Measurements from ENCODE around the gene MRLN.
"Not testable (repeated sequence)": the region's sequence is repeated elsewhere in the genome, so short reads cannot be mapped to it uniquely, and the experiment has no call there.

The MRLN gene

DNA sequence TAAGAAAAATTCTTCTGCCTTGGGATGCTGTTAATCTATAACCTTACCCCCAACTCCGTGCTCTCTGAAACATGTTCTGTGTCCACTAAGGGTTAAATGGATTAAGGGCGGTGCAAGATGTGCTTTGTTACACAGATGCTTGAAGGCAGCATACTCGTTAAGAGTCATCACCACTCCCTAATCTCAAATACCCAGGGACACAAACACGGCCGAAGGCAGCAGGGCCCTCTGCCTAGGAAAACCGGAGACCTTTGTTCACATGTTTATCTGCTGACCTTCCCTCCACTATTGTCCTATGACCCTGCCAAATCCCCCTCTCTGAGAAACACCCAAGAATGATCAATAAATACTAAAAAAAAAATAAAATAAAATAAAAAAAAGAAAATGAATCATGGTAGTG, 8.5 kb downstream of the MRLN start:
- DNase-seq, result not testable (repeated sequence)

DNA sequence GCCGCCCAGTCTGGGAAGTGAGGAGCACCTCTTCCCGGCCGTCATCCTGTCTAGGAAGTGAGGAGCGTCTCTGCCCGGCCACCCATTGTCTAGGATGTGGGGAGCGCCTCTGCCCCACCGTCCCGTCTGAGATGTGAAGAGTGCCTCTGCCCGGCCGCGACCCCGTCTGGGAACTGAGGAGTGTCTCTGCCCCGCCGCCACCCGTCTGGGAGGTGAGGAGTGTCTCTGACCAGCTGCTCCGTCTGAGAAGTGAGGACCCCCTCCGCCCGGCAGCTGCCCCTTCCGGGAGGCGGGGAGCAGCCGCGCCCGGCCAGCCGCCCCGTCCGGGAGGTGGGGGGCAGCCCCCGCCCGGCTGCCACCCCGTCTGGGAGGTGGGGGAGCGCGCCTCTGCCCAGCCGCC, 9.1 kb downstream of the MRLN start:
- DNase-seq, result not testable (repeated sequence)

DNA sequence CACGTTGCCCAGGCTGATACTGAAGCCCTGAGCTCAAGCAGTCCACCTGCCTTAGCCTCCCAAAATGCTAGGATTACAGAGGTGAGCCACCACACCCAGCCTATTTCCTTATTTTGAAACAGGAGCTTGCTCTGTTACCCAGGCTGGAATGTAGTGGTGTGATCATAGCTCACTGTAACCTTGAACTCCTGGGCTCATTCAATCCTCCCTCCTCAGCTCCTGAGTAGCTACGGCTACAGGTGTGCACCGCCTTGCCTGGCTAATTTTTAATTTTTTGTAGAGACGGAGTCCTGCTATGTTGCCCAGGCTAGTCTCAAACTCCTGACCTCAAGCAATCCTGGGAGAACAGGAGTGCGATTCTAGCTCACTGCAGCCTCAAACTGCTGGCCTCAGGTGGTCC, 11.7 kb downstream of the MRLN start:
- DNase-seq, result no peak

DNA sequence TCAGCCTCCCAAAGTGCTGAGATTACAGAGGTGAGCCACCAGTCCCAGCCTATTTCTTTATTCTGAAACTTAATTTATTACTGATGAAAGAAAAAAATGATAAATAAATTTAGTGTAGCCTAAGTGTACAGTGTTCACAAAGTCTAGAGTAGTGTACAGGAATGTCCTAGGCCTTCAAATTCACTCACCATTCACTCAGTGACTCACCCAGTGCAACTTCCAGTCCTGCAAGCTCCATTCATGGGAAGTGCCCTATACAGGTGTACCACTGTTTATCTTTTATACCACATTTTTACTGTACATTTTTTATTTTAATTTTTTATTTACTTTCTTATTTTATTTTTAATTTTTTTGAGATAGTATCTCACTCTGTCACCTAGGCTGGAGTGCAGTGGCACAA, 12.2 kb downstream of the MRLN start:
- no peak for DNase-seq

DNA sequence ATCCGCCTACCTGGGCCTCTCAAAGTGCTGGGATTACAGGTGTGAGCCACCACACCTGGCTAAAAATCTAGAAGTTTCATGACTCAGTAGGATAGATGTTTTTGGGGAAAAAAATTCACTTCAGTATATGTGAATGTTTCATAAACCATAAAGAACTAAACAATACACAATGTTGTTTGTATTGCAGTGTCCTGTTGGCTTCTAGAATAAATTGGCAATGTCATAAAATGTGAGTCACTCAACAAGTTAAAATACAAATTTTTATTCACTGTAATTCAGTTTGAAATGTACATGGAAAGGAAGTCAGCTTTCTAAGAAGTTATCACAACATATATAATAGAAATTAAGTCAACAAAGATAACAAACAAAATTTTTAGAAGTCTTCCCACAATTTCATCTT, 16.5 kb downstream of the MRLN start:
- DNase-seq, result no peak

DNA sequence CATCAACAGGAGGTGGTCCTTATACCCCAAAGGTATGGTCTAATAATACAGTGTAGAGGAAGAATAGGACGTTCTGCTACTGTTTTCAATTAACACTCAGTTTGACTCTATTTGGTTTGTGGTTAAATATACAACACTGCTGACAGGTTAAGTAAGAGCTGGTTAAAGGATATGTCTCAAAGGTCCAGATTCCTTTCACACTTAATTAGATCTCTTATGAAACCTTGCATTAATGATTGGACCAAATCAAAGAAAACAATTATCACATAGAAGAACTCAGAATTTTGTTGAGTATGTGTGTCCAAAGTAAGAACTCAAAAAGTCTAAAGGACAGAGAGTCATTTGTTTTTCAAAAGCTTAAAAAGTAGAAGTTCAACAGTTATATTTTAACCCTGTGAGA, 18.0 kb downstream of the MRLN start:
- DNase-seq, result no peak

DNA sequence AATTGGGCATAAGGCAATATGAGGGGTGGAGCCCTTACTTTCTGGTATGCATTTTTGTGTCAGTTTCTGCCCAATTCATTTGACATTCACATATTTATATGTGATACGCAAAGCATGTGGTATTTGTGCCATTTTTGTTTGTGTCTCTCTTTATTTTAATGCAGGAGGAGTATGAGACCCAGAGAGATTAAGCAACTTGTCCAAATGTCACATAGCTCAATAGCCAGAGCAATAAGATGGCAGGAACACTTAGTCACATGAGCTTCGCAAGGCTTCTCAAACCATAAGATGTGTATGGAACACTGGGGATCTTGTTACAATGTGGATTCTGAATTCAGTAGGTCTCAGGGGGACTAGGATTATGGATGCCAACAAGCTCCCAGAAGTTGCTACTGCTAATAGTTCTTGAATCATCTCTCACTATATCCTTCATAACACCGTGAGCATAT, 19.2 kb downstream of the MRLN start:
- DNase-seq, result no peak

DNA sequence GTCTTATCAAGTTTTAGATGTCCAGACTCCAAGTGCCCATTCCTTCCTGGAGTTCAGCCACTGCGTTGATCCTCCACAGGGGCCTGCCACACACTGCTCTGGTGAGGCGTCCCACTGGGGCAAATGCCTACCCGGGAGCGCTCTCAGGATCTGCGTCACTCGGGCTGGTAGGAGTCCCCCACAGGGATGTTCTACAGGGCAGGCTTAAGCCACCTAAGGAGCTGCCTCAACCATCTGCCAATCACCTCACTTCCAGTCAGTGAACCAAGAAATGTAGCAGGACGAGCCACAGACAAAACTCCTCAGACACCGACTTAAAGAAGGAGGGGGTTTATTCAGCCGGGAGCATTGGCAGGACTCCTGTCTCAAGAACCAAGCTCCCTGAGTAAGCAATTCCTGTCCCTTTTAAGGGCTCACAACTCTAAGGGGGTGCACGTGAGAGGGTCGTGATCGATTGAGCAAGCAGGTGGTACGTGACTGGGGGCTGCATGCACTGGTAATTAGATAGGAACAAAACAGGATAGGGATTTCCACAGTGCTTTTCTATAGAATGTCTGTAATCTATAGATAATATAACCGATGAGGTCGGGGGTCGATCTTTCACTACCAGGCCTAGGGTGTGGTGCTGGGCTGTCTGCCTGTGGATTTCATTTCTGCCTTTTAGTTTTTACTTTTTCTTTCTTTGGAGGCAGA, 19.8 kb downstream of the MRLN start:
- not testable (repeated sequence) for DNase-seq

DNA sequence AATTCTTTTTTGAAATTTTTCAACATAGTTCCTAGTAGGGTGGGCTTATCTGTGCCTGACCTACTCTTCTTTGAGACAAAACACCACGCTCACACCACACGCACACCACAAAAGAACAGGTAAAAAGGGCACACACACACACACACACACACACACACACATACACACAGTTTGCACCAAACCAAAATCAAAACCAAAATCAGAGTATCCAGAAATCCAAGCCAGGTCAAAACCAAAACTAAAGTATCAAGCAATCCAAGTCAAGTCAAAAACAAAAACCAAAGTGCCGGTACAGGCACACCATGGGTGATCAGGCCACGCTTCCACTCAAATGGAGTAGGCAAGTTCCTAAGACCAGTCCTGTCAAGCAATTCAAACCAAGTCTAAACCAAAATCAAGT, 20.4 kb downstream of the MRLN start:
- DNase-seq, result not testable (repeated sequence)

DNA sequence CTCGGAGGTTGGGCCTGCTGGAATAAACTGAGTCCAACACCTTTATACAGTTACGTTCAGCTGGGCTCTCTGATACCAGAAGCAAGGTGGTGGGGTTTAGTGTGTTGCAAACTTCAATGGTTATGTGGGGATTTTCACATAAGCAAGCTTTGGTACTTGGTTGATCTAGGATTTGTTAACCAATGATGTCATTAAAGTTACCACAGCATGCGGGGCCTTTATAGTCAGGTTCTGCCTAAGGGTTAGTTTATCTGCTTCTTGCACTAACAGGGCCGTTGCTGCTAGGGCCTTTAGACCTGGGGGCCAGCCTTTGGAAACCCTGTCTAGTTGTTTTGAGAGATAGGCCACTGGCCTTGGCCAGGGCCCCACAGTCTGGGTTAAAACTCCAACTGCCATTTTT, 24.1 kb downstream of the MRLN start:
- not testable (repeated sequence) for DNase-seq

DNA sequence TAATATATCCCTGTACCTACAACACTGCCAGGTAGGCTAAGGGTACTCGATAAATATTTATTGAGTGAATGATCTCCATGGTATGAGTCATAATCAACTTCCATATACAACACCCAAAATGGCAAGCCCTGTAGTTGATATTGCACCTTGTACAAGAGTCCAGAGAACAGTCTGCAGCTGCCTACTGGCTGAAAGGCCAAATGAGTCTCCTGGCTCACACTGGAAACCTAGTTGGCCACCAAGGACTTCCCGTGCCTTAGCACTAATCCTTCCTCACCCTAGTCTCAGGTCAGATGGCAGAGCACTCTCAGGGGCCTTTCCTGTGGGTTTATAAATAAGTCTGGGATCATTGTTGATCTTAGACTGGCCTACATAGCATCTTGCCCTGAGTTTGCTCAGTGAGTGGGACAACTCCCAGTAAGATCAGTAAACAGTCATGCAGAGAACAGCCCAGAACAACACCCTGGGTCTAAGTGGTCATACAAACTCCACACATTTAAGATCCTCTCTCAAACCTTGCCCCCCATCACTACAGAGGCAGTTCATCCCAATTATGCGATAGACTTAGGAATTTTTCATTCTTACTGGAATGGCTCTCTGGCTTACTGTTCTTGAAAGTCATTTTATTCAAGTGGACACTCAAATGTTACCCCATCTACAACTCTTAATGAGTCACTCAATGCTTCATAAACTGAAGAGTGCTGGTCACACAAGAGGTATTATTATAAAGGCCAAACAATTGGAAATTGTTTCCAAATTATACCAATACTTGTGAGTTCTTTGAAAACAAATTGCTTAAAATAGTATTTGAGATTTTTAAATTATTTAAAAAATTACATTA, 28.9 kb downstream of the MRLN start:
- no peak for DNase-seq

DNA sequence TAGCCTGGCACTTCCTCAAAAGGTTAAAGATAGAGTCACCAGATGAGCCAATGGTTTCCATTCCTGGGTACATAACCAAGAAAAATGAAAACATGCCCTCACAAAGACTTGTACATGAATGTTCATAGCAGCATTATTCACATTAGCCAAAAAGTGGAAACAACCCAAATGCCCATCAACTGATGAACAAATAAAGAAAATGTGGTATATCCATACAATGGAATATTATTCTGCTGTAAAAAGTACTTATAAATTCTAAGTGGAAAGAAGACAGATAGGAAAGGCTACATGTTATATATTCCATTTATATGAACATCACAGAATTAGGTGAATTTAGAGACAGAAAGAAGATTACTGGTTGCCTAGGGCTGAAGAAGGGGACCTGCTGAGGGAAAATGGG, 32.9 kb downstream of the MRLN start:
- no peak for DNase-seq

DNA sequence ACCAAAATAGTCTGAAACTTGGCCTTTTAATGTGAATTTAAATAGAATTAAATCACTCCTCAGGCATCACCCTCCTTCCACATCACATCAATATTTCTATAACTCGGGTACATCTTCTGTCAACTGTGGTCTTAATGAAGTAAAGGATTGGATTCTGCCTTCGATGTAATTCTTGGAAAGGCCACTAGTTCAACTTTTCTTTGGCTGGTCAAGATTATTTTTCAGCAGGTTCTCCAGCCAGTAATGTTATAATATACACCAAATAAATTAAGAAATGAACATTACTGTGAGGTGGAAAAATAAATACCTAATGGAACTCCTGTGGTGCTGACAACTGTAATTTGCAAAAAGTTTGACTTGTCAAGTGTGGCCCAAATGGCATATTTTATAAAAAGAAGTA, 33.9 kb downstream of the MRLN start:
- DNase-seq, result no peak

DNA sequence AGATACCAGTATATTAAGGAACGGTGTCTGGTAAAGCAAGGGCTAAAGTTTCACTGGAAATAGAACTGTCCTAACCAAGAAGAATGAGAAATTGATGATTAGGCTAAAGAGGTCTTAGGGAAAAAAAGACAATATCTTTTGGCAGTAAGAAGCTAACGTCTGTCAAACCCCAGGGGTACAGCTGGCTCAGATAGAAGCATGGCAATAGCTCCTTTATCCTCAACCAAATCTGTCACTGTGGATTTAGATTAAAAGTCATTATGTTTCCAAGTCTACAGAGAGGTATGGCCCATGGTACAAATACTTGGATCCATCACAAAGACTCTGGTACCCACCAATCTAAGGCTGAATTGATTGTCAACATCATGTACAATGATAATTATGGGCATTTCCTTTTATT, 35.0 kb downstream of the MRLN start:
- DNase-seq, result no peak

DNA sequence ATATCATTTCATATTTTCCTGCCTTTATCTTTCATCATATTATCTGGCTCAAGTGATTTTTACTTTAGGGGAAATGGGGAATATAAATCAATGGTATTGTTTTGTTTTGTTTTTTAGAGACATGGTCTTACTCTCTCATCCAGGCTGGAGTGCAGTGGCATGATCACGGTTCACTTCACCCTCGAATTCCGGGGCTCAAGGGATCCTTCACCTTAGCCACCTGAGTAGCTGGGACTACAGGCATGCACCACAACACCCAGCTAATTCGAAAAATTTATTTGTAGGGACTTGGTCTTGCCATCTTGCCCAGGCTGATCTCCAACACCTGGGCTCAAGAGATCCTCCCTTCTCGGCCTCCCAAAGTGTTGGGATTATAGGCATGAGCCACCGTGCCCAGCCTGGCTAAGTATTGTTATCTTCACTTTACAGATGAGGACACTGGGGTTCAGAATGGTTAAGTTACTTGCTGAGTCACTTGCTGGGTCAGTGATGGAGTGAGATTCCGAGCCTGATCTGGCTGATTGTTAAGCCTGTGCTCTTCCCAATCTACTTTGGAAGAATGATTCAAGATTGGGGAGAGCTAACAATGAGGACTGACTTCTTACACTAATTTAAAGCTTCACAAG, 39.9 kb downstream of the MRLN start:
- DNase-seq, result no peak

DNA sequence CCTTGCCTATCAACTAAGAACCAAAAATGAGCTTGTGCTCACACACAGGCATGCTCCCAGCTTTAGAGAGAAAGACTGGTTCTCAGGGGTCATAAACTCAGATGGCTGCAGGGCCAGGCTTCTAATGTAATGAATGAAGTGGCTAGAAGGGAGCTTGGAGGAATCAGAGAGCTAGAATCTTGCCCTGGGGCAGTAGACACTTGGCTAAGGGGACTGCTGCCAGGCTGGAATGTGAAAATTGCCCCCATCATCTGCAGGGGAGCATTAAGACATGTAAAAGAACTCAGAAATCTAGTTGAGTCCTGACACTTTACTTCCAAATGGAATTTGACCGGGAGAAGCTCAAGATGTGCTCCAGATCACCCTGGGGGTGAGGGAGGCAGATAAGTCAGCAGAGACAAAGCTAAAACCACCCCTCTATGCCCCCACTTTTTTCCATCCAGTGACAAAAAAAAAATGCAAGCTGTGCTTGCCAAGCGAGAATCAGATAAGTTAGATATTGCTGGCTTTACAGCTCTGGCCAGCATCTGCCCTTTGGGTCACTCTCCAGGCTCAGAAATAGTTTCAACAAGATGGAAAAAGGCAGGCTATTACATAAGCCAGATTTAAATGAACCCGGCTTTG, 41.3 kb downstream of the MRLN start:
- DNase-seq, result no peak

DNA sequence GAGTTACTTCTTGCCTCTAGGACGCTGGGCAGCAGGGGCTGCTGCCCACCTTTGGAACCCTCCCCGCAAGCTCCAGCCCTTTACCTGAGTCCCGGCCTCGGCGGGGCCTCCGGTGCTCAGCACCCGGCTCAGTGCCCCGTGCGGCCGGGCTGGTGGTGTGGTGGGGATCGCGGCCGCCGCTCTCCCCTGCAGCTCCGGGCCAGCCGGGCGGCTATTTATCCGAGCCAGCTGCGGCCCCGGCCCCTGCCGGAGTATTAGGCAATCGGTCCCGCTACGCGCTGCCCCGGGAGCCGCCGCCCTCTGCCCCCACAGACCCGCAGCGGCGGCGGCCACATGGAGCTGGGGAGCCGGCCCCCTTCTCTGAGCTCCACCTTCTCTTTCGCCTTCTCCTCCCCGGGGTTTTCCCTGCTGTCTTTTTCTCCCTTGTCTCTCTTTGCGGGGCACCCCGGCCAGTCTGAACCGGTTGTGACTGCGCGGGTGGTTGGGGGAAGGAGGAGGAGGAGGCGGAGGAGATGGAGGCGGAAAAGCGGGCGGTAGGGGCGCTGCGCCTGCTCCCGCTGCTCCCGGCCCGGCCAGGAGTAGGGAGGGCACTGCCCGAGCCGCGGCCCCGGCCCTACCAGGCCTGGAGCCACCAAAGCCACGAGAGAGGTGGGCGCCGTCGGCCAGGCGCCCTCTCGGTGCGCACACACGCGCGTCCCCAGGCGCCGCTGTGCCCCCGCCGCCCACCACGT, 43.7 kb downstream of the MRLN start, which contains the start of gene SLC16A9:
SLC16A9 (minus strand) TSS at position 456 of the 731 bp plus-strand sequence. CDS start 25,559 bp downstream, outside the sequence.
- peak; percentile 56 for DNase-seq

DNA sequence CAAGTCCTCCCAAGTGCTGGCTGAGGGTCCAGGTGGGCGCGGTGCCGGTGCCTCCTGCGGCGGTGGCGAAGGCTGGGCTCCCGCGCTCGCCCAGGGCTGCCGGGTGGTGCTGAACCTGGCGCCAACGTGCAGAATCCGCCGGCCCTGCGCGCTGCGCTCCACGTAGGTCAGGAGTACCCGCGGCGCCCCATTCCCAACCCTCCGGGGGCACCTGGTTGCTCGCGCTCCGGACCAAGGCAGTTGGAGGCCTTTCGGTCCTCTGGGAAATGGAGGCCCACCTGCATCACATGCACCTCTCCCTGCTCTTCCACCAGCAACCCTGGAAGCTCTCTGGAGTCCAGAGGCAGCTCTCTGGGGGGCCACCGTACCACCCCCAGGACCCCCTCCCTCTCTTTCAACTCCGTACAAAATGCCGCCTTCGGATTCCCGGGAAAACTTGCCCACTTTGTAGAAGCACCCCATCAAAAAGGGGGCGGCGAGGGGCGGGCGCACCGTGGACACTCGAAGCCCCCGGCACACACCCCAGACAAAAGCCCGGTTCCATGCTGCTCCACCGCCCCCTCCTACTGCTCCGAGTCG, 44.4 kb downstream of the MRLN start:
- no peak for DNase-seq

DNA sequence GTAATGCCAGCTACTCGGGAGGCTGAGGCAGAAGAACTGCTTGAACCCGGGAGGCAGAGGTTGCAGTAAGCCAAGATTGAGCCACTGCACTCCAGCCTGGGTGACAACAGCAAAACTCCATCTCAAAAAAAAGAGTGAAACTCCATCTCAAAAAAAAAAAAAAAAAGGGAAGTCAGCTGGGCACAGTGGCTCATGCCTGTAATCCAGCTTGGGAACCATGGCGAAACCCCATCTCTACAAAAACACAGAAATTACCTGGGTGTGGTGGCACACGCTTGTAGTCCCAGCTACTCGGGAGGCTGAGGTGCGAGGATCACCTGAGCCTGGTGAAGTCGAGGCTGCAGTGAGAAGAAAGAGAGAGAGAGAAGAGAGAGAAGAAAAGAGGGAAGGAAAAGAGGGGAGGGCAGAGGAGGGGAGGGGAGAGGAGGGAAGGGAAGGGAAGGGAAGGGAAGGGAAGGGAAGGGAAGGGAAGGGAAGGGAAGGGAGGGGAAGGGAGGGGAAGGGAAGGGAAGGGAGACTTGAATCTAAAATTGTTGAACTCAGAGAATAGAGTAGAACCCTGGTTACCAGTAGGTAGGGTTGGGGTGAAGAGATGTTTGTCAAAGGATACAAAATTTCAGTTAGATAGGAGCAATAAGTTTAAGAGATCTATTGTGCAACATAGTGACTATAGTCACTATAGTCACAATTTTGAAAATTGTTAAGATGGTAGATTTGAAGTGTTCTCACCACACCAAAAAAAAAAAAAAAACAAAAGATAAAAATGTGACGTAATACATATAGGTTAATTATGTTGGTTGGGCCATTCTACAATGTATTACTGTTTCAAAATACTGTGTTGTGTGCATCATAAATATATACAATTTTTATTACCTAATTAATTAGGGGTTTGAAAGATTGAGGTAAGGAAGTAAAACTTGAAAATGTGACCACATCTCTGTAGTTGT, 46.1 kb downstream of the MRLN start:
- DNase-seq, result no peak

DNA sequence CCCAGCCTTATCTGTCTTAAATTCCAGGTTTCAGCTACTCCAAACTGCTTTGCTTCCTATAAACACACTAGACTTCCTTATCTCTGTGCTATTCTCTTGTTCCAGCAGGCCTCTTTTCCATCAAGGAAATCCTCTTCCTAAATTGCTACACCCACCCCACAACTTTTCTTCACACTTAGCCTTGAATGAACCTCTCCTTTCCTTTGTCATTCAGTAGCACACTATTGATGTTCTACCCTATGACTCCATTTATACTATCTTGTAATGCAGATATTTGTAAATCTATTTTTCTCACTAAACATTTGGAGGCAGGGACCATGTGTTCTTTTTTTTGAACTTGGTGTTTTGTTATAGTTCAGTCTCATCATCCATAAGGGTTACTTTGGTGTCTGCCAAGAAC, 47.3 kb downstream of the MRLN start:
- DNase-seq, result no peak

DNA sequence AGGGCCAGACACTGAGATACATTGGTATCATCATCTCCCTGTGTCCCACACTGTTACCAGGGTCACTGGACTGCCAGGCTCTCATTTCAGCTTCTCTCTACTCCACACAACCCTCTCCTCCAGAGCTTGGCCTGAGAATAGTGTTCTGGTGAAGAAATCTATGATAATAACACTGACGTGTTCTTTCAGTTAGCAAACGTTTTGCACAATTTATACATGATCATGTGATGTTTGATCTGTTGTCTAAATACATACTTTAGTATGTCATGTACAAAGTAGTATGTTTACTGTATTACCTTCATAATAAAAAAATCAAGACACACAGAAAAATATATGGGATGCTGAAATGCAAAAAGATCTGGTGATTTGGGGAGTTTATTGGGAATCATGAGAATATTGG, 48.6 kb downstream of the MRLN start:
- DNase-seq, result no peak

Measured in fibroblast of skin of right quadriceps (primary cell).